Hepatocyte (in vitro differentiated cells): ENCODE results near the gene GTF2IRD2. TPM values are rescaled to one million over a fixed set of nuclear protein-coding genes. Genes with fewer than 3 reads are reported as not detected.
"Not testable (repeated sequence)": the region's sequence is repeated elsewhere in the genome, so short reads cannot be mapped to it uniquely, and the experiment has no call there.

Experiments used
- DNase-seq: peaks from one replicate; pipeline ENCODE4 v3.0.0-alpha.2; 2016; ENCODE audit warnings: low spot score
- H2AFZ ChIP-seq: fragments of 200-600 bp; sonication (generic); 2 replicates; pipeline ENCODE4 v1.6.0; 2016; ENCODE audit warnings: antibody characterized with exemption, mild to moderate bottlenecking
- H3K27ac ChIP-seq: fragments of 200-600 bp; sonication (generic); 2 replicates; pipeline ENCODE4 v1.5.1; 2016; ENCODE audit warnings: mild to moderate bottlenecking
- H3K27me3 ChIP-seq: fragments of 200-600 bp; sonication (generic); 2 replicates; pipeline ENCODE4 v1.6.1; 2016
- H3K36me3 ChIP-seq: fragments of 200-600 bp; sonication (generic); replicated peaks from 2 replicates; pipeline ENCODE4 v1.5.1; 2016; ENCODE audit warnings: low read depth; ENCODE audit not compliant: insufficient read depth
- H3K4me1 ChIP-seq: fragments of 200-600 bp; sonication (generic); 2 replicates; pipeline ENCODE4 v1.5.1; 2016; ENCODE audit warnings: mild to moderate bottlenecking, moderate library complexity; ENCODE audit not compliant: insufficient read depth
- H3K4me2 ChIP-seq: fragments of 200-600 bp; sonication (generic); 2 replicates; pipeline ENCODE4 v1.6.0; 2016
- H3K4me3 ChIP-seq: fragments of 200-600 bp; sonication (generic); 2 replicates; pipeline ENCODE4 v1.5.1; 2016; ENCODE audit warnings: mild to moderate bottlenecking
- H3K79me2 ChIP-seq: fragments of 200-600 bp; sonication (generic); 2 replicates; pipeline ENCODE4 v1.6.0; 2017; ENCODE audit warnings: mild to moderate bottlenecking
- H3K9me2 ChIP-seq: fragments of 200-600 bp; sonication (generic); replicated peaks from 2 replicates; pipeline ENCODE4 v1.6.0; 2017; ENCODE audit warnings: mild to moderate bottlenecking; ENCODE audit not compliant: insufficient read depth
- H3K9me3 ChIP-seq: fragments of 200-600 bp; sonication (generic); 2 replicates; pipeline ENCODE4 v1.5.1; 2016; ENCODE audit warnings: low read depth, mild to moderate bottlenecking
- H4K20me1 ChIP-seq: fragments of 200-600 bp; sonication (generic); 2 replicates; pipeline ENCODE4 v1.6.0; 2016; ENCODE audit warnings: mild to moderate bottlenecking; ENCODE audit not compliant: insufficient read depth, poor library complexity, severe bottlenecking
- WGBS: methylation state at CpG from one replicate; pipeline ENCODE4 v1.1.6; 2016; ENCODE audit warnings: low lambda C conversion rate; ENCODE audit errors: missing lambda C conversion rate; 5-methylcytosine and 5-hydroxymethylcytosine counted together
- polyA plus RNA-seq: library from polyadenylated mRNA; unstranded; fragments of >200 nt; fragmentation: Nextera tagmentation; extraction: Ambion mirVana; gene quantifications from 2 replicates; pipeline ENCODE4 v1.2.1, GENCODE V29; 2016
- total RNA-seq: library from RNA; depleted of rRNA; stranded (reverse); fragments of >200 nt; gene quantifications from 2 replicates; pipeline ENCODE4 v1.2.3, GENCODE V29; 2014

The GTF2IRD2 gene
- total and polyA plus RNA-seq, 2 experiments from 2014 or later: 19.7 to 27.2 TPM

DNA sequence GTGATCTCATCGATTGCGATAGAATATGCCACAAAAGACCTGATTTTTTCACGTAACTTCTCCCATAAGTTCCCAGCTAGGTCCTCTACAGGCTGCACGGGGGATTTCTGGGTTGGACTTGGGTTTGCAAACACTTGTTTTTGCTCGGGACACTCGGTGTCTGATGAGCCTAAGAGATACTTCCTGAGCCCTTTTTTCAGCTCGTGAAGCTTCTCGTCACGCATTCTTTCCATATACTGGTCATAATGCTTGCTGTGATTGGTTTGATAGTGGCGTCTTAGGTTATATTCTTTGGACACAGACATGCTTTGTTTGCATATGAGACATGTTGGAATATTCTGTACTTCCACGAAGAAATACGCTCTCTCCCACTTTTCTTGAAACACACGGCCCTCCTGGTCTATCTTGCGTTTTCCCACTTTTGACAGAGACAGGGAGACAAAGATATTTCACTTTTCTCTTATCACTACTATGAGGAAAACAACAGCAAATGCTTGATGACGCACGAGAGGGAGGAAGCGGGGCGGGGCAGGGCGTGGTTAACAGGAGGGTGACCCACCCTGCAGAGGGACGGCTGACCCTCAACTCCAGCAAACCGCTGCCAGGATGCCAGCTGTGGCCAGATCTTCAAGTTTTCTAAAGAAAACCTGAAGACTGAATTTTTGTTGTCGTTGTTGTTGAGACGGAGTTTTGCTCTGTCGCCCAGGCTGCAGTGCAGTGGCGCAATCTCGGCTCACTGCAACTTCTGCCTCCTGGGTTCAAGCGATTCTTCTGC, 53.4 kb downstream of the GTF2IRD2 start:
- H3K4me3 ChIP-seq, H3K4me2 ChIP-seq: not testable (repeated sequence)
- WGBS: 98% methylated on average over 8 of the region's 27 CpGs

DNA sequence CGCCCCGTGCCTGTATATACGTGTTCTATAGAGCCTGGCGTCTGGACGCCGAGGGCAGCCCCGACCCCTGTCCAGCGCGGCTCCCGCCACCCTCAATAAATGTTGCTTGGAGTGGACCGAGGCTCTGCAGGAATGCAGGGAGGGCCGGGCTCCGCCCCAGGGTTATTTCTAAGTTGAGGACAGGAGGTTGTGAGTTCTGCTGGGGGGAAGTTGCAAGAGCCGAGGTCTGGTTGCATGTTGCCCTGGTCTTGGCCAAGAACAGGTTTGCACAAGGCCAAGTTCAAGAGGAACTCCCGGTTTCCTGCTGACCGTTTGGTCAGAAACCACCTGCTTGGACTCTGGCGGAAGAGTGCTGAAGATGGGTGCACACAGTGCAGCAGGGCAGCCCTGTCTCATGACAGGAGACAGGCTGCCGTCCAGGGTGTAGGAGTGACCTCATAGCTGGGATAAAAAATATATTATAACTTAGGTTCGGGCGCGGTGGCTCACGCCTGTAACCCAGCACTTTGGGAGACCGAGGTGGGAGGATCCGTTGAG, 62.1 kb downstream of the GTF2IRD2 start:
- not testable (repeated sequence) for H3K4me3 ChIP-seq, H3K9me2 ChIP-seq, H4K20me1 ChIP-seq, H3K4me2 ChIP-seq, H3K4me1 ChIP-seq, H3K27me3 ChIP-seq, H3K27ac ChIP-seq, H2AFZ ChIP-seq, H3K36me3 ChIP-seq, H3K9me3 ChIP-seq, H3K79me2 ChIP-seq, DNase-seq
- 34% methylated on average over 4 of the region's 24 CpGs for WGBS

More for the DNA sequence above, 53.4 kb downstream of the GTF2IRD2 start:
- not testable (repeated sequence) for DNase-seq, H2AFZ ChIP-seq, H3K27me3 ChIP-seq, H3K27ac ChIP-seq, H4K20me1 ChIP-seq, H3K4me1 ChIP-seq, H3K9me2 ChIP-seq, H3K79me2 ChIP-seq, H3K36me3 ChIP-seq, H3K9me3 ChIP-seq

DNA sequence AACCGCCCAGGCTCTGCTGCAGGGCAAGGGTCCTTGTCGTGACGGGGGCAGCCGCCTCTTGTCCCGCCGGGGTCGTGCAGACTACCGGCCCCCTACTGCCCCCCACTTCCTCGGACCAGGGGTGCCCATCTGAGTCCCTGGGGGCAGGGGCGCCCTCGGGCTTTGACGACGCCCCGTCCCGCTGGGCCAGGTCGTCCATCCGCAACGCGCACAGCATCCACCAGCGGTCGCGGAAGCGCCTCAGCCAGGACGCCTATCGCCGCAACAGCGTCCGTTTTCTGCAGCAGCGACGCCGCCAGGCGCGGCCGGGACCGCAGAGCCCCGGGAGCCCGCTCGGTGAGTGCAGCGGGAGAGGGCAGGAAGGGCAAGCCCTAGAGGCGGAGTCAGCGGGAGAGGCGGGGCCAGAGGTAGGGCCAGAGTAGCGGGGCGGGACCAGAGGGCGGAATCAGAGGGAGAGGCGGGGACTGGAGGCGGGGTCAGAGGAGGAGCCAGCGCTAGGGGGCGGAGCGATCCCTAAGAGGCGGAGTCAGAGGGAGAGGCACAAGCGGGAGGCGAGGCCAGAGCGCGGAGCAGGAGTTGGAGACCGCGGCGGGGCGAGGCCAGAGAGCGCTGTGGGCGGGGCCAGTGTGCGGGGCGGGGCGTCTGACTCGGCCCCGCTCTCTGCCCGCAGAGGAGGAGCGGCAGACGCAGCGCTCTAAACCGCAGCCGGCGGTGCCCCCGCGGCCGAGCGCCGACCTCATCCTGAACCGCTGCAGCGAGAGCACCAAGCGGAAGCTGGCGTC, 62.8 kb downstream of the GTF2IRD2 start:
- H3K27ac ChIP-seq, H3K4me1 ChIP-seq, H3K36me3 ChIP-seq, H2AFZ ChIP-seq, H3K79me2 ChIP-seq, H3K27me3 ChIP-seq, H3K9me2 ChIP-seq, H3K4me3 ChIP-seq, H4K20me1 ChIP-seq, H3K9me3 ChIP-seq: not testable (repeated sequence)
- peak overlapping the region; percentile 67 for H3K4me2 ChIP-seq
- peak; percentile 93 for DNase-seq
- WGBS: no CpG with 5 or more reads among the region's 82 CpGs

DNA sequence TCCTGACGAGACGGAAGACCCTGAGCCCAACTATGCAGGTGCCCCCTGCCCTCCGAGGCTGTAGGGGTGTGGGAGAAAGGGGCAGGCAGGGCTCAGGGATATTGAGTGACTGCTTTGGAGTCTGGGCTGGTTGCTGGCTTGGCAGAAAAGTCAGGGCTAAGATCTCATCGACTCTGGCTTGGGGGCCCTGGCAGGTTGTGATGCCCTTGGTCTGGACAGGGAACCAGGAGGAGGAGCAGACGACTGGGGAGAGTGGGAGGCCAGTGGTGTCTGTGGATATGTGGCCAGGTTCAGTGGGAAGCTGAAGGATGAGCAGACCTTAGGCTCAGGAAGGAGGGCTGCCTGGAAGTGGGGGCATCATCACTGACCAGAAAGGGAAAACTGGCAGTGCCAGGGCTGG, 67.8 kb downstream of the GTF2IRD2 start:
- H3K9me2 ChIP-seq, H3K4me3 ChIP-seq, H3K27ac ChIP-seq, H4K20me1 ChIP-seq, H3K27me3 ChIP-seq, H3K4me1 ChIP-seq, DNase-seq, H3K9me3 ChIP-seq, H2AFZ ChIP-seq, H3K4me2 ChIP-seq, H3K79me2 ChIP-seq, H3K36me3 ChIP-seq: not testable (repeated sequence)
- 87% methylated on average over 2 of the region's 5 CpGs for WGBS

DNA sequence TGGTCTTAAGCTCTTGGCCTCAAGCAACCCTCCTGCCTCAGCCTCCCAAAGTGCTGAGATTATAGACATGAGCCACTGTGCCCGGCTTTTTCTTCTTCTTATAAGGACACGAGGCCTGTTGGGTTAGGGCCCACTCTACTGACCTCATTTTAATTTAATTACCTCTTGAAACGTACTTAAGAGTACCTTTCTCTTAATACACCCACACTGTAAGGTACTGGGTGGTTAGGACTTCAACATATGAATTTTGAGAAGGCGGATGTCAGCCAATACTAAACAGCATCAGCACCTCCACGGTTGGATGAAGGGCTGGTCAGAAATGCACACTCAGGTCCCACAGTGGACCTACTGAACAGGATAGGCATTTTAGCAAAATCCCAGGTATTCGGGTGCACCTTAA, 69.7 kb downstream of the GTF2IRD2 start:
- 92% methylated on average over 4 of the region's 6 CpGs for WGBS
- not testable (repeated sequence) for H4K20me1 ChIP-seq, DNase-seq, H3K4me3 ChIP-seq, H3K4me1 ChIP-seq, H3K27me3 ChIP-seq, H3K4me2 ChIP-seq, H3K36me3 ChIP-seq, H3K9me2 ChIP-seq, H2AFZ ChIP-seq, H3K79me2 ChIP-seq, H3K27ac ChIP-seq, H3K9me3 ChIP-seq

DNA sequence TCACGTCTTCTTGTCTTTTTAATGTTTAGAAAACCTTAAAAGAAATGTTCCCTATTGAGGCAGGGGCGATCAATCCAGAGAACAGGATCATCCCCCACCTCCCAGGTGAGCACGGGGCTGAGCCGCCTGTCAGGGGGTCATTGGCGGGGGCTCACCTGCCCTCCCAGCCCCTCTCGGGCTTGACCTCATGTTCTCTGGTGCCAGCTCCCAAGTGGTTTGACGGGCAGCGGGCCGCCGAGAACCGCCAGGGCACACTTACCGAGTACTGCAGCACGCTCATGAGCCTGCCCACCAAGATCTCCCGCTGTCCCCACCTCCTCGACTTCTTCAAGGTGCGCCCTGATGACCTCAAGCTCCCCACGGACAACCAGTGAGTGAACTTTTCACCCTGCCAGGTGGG, 72.4 kb downstream of the GTF2IRD2 start:
- not testable (repeated sequence) for H2AFZ ChIP-seq, H3K9me3 ChIP-seq, H3K4me2 ChIP-seq, H3K9me2 ChIP-seq, H3K4me1 ChIP-seq, H3K4me3 ChIP-seq, H3K79me2 ChIP-seq, H4K20me1 ChIP-seq, H3K27ac ChIP-seq, DNase-seq, H3K27me3 ChIP-seq, H3K36me3 ChIP-seq
- 91% methylated on average over 11 of the region's 17 CpGs for WGBS

DNA sequence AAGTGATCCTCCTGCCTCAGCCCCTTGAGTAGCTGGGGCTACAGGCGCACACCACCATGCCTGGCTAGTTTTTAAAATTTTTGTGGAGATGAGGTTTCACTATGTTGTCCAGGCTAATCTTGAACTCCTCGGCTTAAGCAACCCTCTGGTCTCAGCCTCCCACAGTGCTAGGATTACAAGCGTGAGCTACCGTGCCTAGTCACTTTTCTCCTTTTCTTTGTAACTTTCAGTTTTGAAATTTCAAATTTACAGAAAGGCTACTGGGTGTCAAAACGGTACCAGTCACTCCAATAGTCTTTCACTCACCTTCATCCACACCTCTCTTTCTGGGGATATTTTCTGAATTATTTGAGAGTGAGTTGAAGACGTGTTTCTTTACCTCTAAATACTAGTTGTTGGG, 76.3 kb downstream of the GTF2IRD2 start:
- not testable (repeated sequence) for H2AFZ ChIP-seq, H3K4me2 ChIP-seq, H3K4me1 ChIP-seq, DNase-seq, H3K4me3 ChIP-seq, H3K9me3 ChIP-seq, H3K79me2 ChIP-seq, H4K20me1 ChIP-seq, H3K27me3 ChIP-seq, H3K27ac ChIP-seq, H3K36me3 ChIP-seq, H3K9me2 ChIP-seq
- no CpG with 5 or more reads among the region's 6 CpGs for WGBS

DNA sequence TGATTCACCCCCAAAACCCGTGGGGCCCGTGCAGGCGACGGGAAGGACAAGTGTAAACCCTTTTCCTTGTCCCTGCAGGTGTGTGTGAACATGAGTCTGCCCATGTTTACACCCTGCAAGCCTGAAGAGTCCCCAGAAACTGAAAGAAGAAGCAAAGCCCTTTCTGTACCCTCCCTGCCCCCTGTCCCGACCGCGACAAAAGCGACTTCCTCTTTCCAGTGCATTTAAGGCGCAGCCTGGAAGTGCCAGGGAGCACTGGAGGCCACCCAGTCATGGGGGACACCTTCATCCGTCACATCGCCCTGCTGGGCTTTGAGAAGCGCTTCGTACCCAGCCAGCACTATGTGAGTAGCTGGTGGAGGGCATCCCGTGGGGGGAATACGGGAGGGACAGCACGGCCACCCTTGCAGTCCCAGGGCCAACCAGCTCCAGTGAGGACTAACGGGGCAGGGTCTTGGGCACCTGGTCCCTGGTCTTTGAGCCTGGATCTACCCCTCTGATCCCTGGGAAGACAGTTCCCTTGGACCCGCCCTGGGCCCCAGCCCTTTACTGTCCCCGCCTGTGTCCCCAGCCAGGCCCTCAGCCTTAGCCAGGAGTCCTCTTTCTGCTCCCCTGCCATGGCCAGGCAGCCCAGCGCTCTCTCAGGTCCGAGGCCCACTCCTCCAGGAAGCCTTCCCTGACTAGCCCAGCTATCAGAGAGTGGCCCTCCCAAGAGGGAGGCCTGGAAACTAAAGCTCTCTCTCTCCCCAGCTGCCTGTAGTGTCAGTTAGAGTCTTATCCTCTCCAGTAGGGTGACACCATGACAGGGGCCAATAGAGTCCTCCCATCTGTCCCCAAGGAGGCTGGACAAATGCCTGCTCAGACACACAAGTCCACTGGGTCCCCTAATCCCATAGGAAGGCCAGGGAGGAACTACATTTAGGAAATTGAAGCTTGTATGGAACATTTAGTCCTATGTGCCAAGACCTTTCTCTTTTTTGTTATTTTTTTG, 77.3 kb downstream of the GTF2IRD2 start, which contains the start of gene NCF1:
Gene NCF1, plus strand, starts transcription at position 252 of the 991 bp plus-strand sequence. Its CDS starts 21 bp downstream, at position 273.
- not testable (repeated sequence) for H3K4me1 ChIP-seq, DNase-seq, H3K27me3 ChIP-seq, H3K4me3 ChIP-seq, H3K36me3 ChIP-seq, H4K20me1 ChIP-seq, H3K9me2 ChIP-seq, H2AFZ ChIP-seq, H3K4me2 ChIP-seq, H3K27ac ChIP-seq, H3K79me2 ChIP-seq, H3K9me3 ChIP-seq
- no CpG with 5 or more reads among the region's 21 CpGs for WGBS
